A549 treated with CpdA at 1 μM for 4 hours (cell line): ENCODE measurements around the gene FOXI3. TPM values are rescaled to one million over a fixed set of nuclear protein-coding genes. Genes with fewer than 3 reads are reported as not detected.

Experiments
- total RNA-seq: library from RNA; stranded (reverse); fragments of 200-300 nt; extraction: Qiagen RNA extraction; gene quantifications from 5 replicates; pipeline ENCODE4 v1.2.3, GENCODE V29; 2022; ENCODE audit warnings: low read depth

FOXI3 gene
- not detected in 5 replicates for total RNA-seq

GRCh38 chr2:88452565-88452905, at the start of gene FOXI3:
Gene FOXI3, minus strand, starts transcription at chr2:88452693. Its CDS starts 158 bp downstream, at chr2:88452535.

Other genes starting within 250 kb of the FOXI3 start
- 13.9 to 20.0 TPM (median 15.4 TPM) in 5 replicates for gene EIF2AK3, start 174.8 kb upstream of the FOXI3 start, total RNA-seq
- gene RPIA, start 239.0 kb upstream of the FOXI3 start, total RNA-seq: 29.6 to 32.6 TPM (median 30.0 TPM) in 5 replicates